Fibroblast of lung (primary cell): Measurements from ENCODE around the gene FAM98C.

ENCODE experiments used
- CTCF ChIP-seq, 2 donors: IDR thresholded peaks in 1 of 2; conservative IDR thresholded peaks in 1 of 2; 1 replicate in 1 of 2; 2 replicates in 1 of 2; pipeline ENCODE4 v1.5.1; 2011 to 2012; ENCODE audit warnings: low read length in 2 of 2, control low read depth in 1 of 2, inconsistent platforms in 1 of 2, low read depth in 1 of 2, mild to moderate bottlenecking in 1 of 2
- EZH2 ChIP-seq: IDR thresholded peaks from 2 replicates; pipeline ENCODE4 v1.5.1; 2012; ENCODE audit warnings: low read length, control low read depth, mild to moderate bottlenecking; ENCODE audit errors: missing control alignments

GRCh38 chr19:38402623-38402966 lies 298 bp upstream of the FAM98C start:
- TF ChIP-seq CTCF (conservative IDR thresholded peaks at IDR 0.05 in 1 of 2, IDR thresholded peaks at IDR 0.05 in 1 of 2; ENCODE audit: low read depth in 1 of 2, low read length in 2 of 2) (no peak), EZH2 (no peak)
